GM21825 (cell line): ENCODE measurements around the gene CLDN4.
"Not testable (repeated sequence)": the region's sequence is repeated elsewhere in the genome, so short reads cannot be mapped to it uniquely, and the experiment has no call there.

Source experiments
- ATAC-seq: cut with Tn5 transposase; IDR thresholded peaks from one replicate; pipeline ENCODE4 v1.9.1; 2021; ENCODE audit warnings: mild to moderate bottlenecking, moderate library complexity; ENCODE audit not compliant: unreplicated experiment

The CLDN4 gene

DNA sequence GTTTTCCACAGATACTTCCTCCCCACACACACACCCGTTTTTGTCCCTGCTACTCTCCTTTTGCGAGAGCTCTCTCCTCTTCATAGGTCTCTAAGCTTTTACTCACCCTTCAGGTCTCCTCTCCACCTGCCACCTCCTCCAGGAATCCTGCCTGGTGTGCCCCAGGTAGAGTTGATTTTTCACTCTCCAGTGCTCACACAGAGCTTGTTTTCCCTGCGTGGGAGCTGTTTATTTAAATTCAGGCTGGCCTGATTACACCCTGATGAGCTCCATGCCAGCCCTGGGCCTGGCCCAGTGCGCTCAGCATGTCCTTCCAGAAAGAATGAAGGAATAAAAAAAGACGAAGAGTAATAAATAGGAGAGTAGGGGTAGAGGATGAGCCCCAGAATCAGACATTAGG is 7.5 kb upstream of the CLDN4 start:
- ATAC-seq: no peak

DNA sequence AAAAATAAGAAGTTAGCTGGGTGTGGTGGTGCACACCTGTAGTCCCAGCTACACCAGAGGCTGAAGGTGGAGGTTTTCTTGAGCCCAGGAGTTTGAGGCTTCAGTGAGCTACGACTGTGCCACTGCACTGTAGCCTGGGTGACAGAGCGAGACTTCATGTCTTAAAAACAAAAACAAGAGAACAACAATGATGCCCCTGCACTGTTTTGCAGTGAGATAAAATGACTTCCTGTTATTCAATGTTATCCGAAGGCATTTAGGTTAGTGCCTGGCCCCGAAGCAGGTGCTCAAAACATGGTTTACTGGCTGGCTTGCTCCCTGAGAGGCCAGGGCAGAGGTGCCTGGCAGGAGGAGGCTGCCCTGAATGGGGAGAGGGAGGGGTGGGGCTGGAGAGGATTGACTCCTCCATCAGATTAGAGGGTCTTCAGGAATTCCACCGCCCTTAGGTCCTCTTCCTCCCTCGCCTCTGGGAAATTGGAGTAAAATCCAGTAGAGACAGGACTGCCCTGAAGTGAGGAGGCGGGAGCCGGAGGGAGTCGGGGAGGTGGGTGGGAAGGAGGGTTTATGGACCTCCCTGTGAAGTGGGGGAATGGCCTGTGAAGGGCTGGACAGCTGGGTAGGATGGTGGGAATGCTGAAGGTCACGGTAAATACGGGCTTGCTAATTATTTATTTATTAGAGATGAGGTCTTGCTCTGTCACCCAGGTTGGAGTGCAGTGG is 6.8 kb upstream of the CLDN4 start:
- no peak for ATAC-seq

DNA sequence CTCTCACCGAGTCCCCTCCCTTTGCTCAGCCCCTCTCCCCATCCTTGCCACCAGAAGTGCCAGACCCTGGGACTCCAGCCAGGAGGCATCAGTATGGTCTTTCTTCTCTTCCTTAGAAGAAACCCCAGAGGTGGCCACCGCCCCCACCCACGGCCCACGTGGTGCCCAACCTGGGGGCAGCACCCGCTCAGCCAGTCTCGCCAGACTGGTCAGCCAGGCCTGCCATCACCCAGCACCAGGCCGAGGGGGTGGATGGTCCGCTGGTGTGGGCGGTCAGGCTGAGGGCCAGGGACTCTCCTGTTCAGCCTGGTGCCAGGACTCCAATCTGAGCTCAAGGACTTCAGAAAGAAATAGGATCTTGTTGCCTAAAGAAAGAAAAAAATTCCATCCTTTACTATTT is 5.8 kb upstream of the CLDN4 start:
- ATAC-seq: no peak

DNA sequence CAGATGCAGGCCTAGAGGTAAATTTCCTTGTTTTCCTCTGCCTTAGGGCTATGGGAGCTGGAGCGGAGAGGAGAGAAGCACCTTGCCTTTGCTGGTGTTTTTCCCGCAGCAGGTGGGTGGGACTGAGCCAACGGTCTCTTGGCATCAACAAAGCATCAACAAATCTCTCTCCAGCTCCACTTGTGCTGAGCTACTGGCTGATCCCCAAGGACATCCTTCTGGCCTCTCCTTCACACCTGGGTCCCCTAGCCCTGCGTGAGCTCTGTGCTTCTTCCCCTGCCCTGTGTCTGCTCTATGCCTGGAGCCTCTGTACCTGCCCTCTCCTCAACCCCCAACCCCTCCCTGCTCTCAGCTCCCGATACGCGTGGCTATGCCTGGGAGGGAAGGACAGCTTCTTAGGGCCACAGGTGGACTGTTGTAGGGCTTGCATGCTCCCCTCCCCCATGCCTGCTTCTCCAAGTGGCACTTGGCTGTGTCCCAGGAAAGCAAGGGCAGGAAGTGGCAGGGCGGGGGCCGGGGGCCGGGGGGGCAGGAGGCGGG is 3.2 kb upstream of the CLDN4 start:
- ATAC-seq: no peak

DNA sequence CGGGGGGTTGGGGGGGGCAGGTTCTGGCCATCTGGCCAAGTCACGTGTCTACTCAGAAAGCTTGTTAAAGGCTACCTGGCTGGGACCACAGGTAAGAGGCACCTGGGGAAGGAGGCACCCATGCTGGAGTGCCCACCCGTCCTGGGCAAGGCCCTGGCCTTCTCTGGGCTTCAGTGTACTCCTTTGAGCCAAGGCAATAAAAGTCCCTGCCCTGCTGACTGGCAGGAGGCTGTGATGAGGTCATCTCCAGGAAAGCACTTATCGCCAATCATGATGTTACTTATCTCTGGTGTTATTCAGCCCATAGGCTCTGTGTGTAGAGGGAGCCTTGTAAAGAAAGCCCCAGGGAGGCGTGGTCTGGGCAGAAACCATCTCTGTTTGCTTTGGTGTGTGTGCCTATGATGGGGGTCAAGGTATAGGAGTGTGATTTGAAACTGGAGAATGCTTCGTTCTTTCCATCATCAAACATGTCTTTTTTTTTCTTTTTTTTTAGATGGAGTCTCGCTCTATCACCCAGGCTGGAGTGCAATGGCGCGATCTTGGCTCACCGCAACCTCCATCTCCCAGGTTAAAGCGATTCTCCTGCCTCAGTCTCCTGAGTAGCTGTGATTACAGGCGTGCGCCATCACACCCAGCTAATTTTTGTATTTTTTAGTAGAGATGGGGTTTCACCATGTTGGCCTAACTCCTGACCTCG is 2.5 kb upstream of the CLDN4 start:
- ATAC-seq: no peak

DNA sequence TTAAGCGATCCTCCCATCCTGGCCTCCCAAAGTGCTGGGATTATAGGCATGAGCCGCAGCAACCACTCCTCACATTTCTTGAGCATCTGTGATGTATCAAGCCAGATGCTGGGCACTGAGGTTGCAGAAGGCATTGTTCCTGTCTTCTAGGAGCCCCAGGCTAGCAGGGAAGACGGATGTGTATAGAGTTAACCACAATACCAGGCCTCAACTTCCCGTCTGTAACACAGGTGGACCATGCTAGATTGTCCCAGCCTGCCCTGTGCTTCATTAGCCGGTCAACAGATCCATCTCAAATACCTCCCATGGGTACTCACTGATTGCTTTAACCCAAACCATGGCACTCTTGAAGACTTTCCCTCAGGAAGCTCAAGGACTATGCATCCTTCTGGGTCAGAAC is 1.8 kb upstream of the CLDN4 start:
- no peak for ATAC-seq

DNA sequence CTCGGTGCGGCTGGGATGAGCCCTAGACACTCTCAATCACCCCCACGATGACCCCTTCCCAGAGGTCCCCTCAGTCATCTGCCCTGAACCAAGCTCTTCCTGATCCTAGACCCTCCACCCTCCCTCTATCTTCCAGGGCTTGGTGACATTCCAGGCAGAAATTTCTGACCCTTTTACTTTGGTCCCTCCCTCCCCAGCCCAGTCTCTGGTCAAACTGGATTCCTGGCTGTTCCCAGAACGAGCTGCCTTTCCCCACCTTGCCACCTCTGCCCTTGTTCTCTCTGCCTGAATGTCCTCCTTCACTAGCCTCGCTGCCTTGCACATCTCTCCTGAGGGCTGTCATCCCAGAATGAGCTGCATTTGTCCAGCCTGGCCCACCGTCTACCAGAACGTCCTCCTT is 1.3 kb upstream of the CLDN4 start:
- ATAC-seq: no peak

DNA sequence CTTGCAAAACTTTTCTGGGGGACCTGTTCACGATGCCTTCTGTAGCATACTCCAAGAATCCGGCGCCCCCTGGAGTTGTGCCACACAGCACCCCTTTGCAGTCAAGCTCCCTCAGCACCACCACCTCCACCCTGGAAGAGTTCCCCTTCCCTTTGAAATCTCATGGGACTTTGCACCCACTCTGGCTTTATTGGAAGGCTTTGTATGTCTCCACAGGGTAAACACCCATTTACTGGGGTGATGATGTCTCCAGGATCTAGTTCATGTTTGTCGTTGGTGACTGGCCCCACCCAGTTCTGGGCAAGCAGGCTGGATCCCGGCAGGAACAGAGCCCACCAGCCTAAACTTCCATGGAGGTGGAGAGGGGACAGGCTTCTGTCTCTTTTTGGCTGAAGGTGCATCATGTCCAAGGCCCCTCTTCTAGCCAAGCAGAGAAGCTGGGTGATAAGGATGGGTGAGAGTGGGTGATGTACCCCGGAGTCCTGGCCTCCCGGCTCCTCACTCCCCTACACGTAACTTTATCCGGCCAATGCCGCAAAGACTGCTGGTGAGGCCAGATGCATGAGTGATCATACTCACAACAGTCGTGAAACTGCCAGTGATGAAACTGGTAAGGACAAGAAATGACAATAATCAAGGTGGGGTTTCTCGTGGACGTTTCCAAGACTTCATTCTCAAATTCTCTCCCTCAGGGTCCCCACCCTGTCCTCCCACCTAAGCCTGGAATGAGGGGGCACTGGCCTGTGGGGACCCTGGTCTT is 695 bp upstream of the CLDN4 start:
- ATAC-seq: no peak

DNA sequence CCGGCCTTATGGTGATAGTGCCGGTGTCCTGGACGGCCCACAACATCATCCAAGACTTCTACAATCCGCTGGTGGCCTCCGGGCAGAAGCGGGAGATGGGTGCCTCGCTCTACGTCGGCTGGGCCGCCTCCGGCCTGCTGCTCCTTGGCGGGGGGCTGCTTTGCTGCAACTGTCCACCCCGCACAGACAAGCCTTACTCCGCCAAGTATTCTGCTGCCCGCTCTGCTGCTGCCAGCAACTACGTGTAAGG is 713 bp downstream of the CLDN4 start:
- ATAC-seq: no peak

DNA sequence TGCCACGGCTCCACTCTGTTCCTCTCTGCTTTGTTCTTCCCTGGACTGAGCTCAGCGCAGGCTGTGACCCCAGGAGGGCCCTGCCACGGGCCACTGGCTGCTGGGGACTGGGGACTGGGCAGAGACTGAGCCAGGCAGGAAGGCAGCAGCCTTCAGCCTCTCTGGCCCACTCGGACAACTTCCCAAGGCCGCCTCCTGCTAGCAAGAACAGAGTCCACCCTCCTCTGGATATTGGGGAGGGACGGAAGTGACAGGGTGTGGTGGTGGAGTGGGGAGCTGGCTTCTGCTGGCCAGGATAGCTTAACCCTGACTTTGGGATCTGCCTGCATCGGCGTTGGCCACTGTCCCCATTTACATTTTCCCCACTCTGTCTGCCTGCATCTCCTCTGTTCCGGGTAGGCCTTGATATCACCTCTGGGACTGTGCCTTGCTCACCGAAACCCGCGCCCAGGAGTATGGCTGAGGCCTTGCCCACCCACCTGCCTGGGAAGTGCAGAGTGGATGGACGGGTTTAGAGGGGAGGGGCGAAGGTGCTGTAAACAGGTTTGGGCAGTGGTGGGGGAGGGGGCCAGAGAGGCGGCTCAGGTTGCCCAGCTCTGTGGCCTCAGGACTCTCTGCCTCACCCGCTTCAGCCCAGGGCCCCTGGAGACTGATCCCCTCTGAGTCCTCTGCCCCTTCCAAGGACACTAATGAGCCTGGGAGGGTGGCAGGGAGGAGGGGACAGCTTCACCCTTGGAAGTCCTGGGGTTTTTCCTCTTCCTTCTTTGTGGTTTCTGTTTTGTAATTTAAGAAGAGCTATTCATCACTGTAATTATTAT is 1.2 kb downstream of the CLDN4 start:
- no peak for ATAC-seq

DNA sequence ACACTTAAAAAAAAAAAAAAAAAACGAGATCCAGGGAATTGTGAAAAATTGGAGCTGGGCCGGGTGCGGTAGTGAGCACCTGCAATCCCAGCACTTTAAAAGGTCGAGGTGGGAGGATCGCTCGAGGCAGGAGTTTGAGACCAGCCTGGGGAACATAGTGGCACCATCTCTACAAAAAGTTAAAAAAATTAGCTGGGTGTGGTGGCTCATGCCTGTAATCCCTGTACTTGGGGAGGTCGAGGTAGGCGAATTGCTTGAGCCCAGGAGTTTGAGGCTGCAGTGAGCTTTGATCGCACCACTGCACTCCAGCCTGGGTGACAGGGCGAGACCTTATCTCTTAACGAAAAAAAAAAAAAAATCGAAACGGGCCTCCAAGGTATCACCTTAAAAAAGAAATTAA is 2.0 kb downstream of the CLDN4 start:
- ATAC-seq: no peak

DNA sequence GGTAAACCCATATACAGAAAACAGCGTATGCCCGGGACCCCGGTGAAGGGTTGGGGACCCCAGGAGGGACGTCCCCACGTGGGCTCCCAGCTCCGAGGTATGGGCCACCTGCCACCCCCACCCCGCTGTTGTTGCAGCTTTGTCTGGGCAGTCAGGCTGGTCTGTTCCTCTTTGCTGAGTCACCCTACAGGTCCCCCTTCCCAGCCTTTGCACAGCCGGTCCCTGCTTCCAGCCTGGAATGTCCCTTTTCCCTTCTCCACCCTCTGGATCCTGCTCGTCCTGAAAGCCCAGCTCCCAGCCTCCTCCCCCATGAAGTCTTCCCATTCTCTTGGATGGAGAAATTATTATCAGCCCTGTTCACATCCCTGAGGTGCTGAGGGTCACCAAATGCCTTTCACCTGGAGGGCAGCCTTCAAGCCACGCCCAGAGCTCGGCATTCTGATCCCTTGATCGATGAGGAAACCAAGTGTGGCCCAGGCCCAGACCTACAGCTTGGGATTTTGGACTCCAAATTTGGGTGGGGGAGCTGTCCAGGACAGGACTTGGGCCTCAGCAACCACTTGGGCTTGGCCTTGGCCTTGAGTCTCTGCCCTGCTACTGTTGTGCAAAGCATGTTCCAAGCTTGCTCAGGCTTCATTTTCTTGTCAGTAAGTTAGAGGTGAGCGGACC is 2.6 kb downstream of the CLDN4 start:
- ATAC-seq: no peak

DNA sequence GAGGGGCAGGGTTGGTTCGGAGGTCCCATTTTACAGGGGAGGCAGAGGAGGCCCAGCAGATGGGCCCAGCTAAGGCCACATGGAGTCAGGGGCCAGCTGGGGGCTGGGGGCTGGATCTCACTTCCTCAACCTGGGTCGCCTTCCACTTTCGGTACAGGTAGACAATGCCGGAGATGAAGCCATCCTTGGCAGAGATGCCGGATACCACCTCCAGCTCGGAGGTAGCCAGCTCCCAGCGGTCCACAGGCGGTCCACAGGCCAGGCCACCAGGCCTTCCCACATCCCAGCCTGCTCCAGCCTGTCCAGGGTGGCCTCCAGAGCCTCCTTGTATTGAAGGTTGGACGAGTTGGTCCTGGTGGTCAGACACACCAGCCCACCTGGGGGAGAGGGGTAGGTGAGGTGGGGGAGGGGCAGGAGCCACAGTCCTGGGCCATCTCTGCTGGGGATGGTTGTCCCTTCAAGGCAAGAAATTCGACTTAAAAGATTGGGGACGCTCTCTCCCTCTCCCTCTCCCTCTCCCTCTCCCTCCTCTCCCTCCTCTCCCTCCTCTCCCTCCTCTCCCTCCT is 3.9 kb downstream of the CLDN4 start:
- ATAC-seq: no peak

DNA sequence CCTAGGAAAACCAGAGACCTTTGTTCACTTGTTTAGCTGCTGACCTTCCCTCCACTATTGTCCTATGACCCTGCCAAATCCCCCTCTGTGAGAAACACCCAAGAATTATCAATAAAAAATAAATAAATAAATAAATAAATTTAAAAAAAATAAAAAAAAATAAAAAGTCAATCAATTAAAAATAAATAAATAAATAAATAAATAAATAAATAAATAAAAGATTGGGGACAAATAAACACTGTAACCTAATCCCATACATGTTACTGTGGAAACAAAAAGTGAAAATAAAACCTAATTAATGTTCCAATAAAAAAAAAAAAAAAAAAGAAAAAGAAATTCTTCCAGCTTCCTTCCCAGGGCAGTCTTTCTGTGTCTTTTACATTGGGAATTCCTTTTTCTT is 6.4 kb downstream of the CLDN4 start:
- ATAC-seq: not testable (repeated sequence)

DNA sequence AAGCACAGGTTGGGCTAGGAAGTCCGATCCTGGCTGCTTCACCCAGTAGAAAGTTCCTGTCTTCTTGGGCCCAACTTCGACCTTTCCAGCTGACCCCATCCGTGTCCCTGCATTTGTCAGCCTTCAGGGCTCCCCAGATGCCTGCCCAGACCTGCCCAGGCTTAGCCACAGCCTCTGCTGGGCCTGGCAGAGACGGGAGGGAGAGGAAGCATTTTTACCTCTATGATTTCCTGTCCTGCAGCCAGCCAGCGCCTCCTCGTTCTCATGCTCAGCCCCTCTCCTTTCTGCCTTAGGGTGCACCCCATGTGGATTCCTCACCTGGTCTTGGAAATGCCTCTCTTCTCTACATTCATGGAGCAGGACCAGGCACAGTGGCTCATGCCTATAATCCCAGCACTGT is 7.8 kb downstream of the CLDN4 start:
- ATAC-seq: no peak

DNA sequence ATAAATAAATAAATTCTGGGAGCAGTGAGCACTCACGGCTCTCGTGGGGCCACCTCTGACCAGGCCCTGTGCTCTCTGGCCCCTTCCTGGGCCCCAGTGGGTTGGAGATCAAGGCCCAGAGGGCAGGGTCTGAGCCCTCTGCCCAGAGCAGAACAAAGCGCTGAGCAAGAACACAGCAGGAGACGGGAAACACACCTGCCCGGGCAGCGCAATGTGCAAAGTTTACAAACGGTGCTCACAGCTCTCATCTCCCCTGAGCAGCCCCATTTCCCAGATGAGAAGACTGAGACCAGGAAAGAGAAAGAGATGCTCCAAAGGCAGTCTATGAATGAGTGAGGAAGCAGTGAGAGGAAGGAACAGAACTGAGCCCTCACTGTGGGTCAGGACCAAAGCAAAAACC is 8.5 kb downstream of the CLDN4 start:
- ATAC-seq: no peak

DNA sequence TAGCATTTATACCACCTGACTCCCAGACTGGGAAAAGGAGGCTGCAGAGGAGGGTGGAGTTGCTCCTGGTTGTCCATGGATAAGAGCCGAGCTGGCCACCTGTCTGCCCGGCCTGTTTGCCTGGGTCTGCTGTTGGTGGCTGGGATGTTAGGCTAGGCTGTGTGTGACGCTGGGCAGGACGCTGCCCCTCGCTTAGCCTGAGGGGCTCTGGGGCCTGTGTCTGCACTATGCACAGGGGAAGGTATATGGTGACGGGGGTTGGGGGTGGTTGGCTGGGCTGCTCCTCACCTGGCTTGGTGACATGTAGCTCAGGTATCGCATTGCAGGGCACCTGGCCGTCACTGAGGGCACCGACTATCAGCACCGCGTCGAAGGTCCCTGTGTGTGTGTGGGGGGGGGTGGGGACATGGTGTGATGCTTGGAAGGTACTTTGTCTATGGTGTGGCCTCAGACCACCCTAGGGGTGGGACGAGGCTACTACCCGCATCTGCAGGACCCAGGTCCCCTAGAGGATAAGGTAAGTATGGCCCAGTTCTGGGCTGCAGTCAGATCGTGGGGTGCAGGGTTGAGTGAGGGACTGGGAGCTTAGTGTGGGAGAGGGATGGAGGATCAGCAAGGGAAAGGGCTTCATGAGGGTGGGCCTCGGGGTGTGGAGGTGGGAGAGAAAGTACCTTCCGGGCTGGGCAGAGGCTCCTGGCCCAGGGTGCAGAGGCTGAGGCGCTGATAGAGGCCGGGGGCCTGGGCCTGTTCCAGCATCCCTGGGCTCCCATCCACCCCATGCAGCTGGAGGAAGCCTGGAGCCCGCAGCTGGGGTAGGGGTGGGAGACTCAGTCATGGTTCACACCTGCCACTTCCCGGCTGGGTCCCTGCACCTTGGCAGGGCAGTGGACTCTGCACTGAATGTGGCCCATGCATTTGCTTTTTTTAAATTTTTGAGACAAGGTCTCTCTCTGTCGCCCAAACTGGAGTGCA is 9.2 kb downstream of the CLDN4 start:
- no peak for ATAC-seq

DNA sequence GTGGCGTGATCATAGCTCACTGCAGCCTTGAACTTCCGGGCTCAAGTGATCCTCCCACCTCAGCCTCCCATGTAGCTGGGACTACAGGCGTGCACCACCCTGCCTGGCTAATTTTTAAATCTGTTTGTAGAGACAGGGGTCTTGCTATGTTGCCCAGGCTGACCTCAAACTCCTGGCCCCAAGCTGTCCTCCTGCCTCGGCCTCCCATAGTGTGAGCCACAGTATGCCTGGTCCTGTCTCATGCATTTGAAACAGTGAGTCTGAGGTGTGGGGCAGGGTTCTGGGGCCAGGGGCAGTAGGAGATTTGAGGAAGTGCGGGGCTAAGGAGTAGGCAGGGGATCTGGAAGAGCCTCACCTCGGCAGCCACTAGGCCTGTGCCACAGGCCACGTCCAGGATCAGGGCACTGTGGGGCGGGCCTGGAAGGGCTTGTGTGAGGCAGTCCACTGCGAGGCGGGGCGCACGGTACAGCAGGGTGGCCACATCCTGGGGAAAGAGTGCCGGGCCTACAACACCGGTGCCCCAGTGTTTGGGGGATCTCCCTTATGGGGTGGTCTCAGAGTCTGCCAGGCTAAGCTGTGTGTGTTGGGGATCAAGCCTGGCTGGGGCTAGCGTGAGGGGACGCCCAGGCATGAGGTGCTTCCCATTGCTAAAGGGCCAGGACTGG is 10.1 kb downstream of the CLDN4 start:
- no peak for ATAC-seq

DNA sequence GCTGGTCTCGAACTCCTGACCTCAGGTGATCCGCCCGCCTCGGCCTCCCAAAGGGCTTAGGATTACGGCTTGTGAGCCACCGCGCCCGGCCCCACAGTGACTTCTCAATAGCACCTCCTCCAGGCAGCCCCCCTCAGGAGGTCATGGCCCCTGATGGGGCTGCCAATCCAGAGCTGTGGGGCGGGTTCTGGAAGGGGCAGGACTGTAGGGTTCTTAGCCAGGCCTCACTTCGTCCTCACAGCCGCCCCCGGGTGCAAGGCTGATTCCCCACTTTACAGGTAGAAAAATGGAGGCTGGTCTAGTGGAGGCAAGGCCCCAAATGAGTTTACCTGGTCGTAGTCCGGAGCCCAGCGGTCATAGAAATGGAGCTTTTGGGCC is 10.9 kb downstream of the CLDN4 start:
- no peak for ATAC-seq
